RWPE1 (cell line): Measurements from ENCODE around the gene FXYD5.

Source experiments
- CTCF ChIA-PET: fragments of 350-600 bp; sonication (Branson Sonifier 250); formaldehyde crosslinking; extraction: SDS; loops from one replicate; lab custom pipeline; 2021; lab: Yijun Ruan, JAX
- POLR2A ChIA-PET: fragments of 400-600 bp; formaldehyde crosslinking; extraction: SDS; loops from one replicate; lab custom pipeline; 2020; ENCODE audit warnings: antibody characterized with exemption; ENCODE audit not compliant: low non-redundant PET; lab: Yijun Ruan, JAX
- DNase-seq: peaks from one replicate; pipeline ENCODE4 v3.0.0; 2012; ENCODE audit warnings: low spot score
- H3K27ac ChIP-seq: fragments of 450-650 bp; 2 replicates; pipeline ENCODE4 v1.5.1; 2017
- TF ChIP-seq, protein P1 (sequence below): fragments of 450-650 bp; conservative IDR thresholded peaks from 2 replicates; pipeline ENCODE4 v1.5.1; 2017; ENCODE audit warnings: low read depth, mild to moderate bottlenecking

The FXYD5 gene

DNA sequence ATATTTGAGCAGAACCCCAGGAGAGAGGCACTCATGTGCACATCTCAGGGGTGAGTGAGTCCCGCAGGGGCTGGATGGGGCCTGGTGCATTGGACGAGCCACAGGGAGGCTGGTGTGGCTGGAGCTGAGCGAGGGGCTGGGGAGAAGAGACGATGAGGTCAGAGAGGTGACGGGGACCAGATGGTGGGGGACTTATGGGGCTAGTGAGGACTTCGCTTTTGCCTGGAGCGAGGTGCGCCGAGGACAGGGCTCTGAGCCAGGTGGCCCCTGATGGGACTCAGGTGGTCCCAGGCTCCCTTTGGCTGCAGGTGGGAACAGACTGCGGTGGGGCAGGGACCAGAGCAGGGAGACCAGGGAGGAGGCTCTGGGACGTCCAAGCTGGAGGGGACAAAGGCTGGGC lies 45.8 kb upstream of the FXYD5 start:
- CTCF ChIA-PET, result interaction anchor here (0.6 kb wide), 1 partner anchor 19 kb away, joined by 3 read pairs; no protein-coding TSS in a partner anchor

DNA sequence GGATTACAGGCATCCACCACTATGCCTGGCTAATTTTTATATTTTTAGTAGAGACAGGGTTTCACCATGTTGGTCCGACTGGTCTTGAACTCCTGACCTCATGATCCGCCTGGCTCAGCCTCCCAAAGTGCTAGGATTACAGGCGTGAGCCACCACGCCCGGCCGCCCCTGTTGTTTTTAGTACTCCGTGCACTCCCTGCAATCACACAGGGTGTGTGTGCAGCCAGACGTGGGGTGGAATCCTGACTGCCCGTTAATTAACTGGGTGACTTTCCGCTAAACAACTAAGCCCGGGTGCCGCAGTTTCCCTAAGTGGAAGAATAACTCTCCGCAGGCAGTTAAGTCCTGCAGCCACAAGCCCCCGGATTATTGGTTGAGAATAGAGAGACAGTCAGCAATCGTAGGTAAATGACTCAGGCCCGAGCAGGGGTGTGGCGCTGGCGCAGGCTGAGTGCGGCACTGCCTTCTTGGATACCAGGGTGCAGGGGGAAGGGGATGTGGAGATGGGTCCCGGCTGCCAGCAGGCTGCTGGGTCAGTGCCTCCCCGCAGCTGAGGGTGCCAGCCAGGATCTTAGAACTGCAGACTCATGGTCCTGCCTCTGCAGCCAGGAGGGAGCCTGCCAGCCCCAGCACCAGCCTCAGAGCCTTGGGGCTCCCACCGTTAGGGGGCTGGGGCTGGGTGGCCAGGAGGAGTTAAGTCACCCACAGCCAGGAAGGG lies 45.0 kb upstream of the FXYD5 start:
- TF ChIP-seq, protein P1, sequence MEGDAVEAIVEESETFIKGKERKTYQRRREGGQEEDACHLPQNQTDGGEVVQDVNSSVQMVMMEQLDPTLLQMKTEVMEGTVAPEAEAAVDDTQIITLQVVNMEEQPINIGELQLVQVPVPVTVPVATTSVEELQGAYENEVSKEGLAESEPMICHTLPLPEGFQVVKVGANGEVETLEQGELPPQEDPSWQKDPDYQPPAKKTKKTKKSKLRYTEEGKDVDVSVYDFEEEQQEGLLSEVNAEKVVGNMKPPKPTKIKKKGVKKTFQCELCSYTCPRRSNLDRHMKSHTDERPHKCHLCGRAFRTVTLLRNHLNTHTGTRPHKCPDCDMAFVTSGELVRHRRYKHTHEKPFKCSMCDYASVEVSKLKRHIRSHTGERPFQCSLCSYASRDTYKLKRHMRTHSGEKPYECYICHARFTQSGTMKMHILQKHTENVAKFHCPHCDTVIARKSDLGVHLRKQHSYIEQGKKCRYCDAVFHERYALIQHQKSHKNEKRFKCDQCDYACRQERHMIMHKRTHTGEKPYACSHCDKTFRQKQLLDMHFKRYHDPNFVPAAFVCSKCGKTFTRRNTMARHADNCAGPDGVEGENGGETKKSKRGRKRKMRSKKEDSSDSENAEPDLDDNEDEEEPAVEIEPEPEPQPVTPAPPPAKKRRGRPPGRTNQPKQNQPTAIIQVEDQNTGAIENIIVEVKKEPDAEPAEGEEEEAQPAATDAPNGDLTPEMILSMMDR, result no peak
- peak; percentile 62 for DNase-seq
- ChIA-PET POLR2A (no interaction called here), CTCF (no interaction called here)
- peak overlapping the region; percentile 86 for H3K27ac ChIP-seq

More for the DNA sequence above, 45.8 kb upstream of the FXYD5 start:
- TF ChIP-seq, protein P1, result no peak
- peak overlapping the region; percentile 86 for H3K27ac ChIP-seq
- POLR2A ChIA-PET, result no interaction called here
- DNase-seq, result no peak

DNA sequence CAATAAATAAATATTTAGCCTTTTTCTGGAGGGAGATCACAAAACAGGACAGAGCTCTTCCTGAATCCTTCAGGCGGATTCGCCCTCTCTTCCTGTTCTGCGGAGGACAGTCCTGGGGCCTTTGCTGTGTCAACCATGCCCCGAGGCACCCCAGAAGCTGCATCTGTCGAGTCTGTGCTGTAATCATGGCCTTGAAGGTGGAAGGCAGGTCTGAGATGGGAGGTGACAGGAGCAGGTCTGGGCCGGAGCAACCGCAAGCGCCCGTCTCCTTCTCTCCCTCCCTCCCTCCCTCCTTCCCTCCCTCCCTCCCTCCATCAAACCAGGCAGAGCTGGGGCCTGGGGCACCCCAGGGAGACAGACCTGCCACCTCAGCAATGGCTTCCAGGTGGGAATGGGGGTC lies 43.6 kb upstream of the FXYD5 start:
- TF ChIP-seq, protein P1, result no peak
- ChIA-PET CTCF (interaction anchor here (0.7 to 0.8 kb wide), 2 partner anchors 14 to 44 kb away, joined by 3 to 6 read pairs; no protein-coding TSS in a partner anchor), POLR2A (interaction anchor here (0.6 kb wide), 1 partner anchor 43 kb away, joined by 4 read pairs; no protein-coding TSS in a partner anchor)
- peak overlapping the region; percentile 86 for H3K27ac ChIP-seq
- no peak for DNase-seq

DNA sequence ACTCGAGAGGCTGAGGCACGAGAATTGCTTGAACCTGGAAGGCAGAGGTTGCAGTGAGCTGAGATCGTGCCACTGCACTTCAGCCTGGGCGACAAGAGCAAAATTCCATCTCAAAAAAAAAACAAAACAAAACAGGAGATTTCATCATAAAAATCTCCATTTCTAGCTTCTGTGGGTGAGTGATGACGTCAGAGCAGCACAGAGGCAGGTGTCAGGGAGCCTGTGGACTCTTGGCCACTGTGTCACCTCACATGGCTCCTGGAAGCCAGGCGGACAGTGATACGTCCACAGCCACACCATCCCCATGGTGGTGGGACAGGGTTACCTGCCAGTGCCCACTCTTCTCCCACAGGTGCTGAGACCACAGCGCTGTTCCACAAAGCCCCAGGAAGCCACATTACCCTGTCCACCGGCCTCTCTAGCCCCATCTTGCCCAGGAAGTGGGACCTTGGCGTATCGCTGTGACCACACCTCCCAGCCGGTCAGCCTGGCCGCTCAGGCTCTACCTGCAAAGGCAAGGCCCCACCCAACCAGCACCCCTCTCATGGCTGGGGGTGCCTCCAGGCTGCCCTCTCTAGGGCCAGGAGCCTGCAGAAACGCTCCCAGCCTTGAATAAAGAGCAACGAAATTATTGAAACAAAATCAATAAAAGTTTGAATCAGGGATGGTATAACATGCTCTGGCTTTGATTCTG lies 41.4 kb upstream of the FXYD5 start:
- DNase-seq, result no peak
- TF ChIP-seq, protein P1, result no peak
- POLR2A ChIA-PET, result no interaction called here

DNA sequence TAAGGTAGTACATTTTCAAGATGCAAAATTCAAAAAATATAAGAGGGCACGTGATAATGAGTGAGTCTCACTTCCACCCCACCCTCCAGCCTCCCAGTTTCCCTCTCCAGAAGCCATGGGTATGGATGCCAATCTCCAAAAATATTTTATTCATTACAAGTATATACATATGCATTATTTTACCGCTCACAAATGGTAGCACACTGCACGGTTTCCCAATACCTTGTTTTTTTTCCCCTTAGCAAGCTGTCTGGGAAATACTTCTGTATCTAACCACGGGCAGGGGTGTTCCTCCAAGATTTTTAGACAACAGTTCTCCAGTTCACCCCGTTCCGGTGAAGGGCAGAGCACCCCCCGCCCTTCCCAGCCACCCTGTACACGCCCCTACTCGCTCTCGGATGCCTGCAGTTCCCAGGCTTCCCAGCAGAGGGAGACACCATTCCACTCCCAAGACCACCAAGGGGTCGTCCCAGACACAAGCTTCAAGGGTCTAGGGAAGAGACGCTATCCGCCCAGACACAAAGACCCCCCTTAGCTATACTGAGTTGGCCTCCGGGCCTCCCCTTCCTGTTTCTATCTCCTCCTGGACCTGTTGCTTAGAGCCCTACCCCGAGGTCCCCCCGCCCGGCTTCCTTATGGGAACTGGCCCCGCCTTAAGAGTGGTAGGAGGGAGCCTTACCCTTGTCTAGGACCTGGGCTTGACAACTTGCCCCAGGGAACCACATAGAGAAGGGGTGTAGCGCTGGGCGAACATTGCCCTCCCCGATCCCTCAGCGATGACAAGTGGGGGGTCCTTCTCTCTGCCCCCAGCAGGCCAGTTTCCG lies 40.0 kb upstream of the FXYD5 start:
- CTCF ChIA-PET, result interaction anchor here (0.5 to 3.9 kb wide), 15 partner anchors 10 to 566 kb away, joined by 3 to 37 read pairs (median 5); partner anchors contain the start of genes FXYD7 and LGI4
- TF ChIP-seq, protein P1, result peak; percentile 97
- POLR2A ChIA-PET, result no interaction called here
- peak; percentile 65 for DNase-seq
- peak overlapping the region; percentile 100 for H3K27ac ChIP-seq

More for the DNA sequence above, 41.4 kb upstream of the FXYD5 start:
- CTCF ChIA-PET, result interaction anchor here (0.7 kb wide), 2 partner anchors 58 to 358 kb away, joined by 4 read pairs; no protein-coding TSS in a partner anchor
- peak overlapping the region; percentile 86 for H3K27ac ChIP-seq
